Neural progenitor cell (in vitro differentiated cells): Measurements from ENCODE around the gene LRP1B. TPM values are rescaled to one million over a fixed set of nuclear protein-coding genes. Genes with fewer than 3 reads are reported as not detected.

Experiments used
- DNase-seq: peaks from one replicate; pipeline ENCODE4 v3.0.0-alpha.2; 2016; ENCODE audit warnings: low spot score
- H2AFZ ChIP-seq: fragments of 200-600 bp; sonication (generic); replicated peaks from 2 replicates; pipeline ENCODE4 v1.6.1; 2016; ENCODE audit warnings: antibody characterized with exemption
- H3F3A ChIP-seq: fragments of 200-600 bp; sonication (generic); 2 replicates; pipeline ENCODE4 v1.6.1; 2016; ENCODE audit warnings: antibody characterized with exemption, low read depth
- H3K27ac ChIP-seq: fragments of 200-600 bp; sonication (generic); 2 replicates; pipeline ENCODE4 v1.5.1; 2016; ENCODE audit warnings: mild to moderate bottlenecking
- H3K27me3 ChIP-seq: fragments of 200-600 bp; sonication (generic); 2 replicates; pipeline ENCODE4 v1.6.1; 2016; ENCODE audit warnings: mild to moderate bottlenecking, moderate library complexity
- H3K36me3 ChIP-seq: fragments of 200-600 bp; sonication (generic); 2 replicates; pipeline ENCODE4 v1.5.1; 2016
- H3K4me1 ChIP-seq: fragments of 200-600 bp; sonication (generic); 2 replicates; pipeline ENCODE4 v1.6.1; 2016; ENCODE audit warnings: mixed run types
- H3K4me2 ChIP-seq: fragments of 200-600 bp; sonication (generic); 2 replicates; pipeline ENCODE4 v1.6.1; 2016
- H3K4me3 ChIP-seq: fragments of 200-600 bp; sonication (generic); 2 replicates; pipeline ENCODE4 v1.5.1; 2016
- H3K79me2 ChIP-seq: fragments of 200-600 bp; sonication (generic); 2 replicates; pipeline ENCODE4 v1.6.1; 2016; ENCODE audit warnings: low read depth
- H3K9ac ChIP-seq: fragments of 200-600 bp; sonication (generic); 2 replicates; pipeline ENCODE4 v1.6.1; 2016
- H3K9me3 ChIP-seq: fragments of 200-600 bp; sonication (generic); 2 replicates; pipeline ENCODE4 v1.5.1; 2016; ENCODE audit warnings: low read depth
- H4K20me1 ChIP-seq: fragments of 200-600 bp; sonication (generic); 2 replicates; pipeline ENCODE4 v1.6.1; 2016; ENCODE audit warnings: low read depth
- H3K27ac Mint-ChIP-seq: 3 replicates; pipeline ENCODE4 v1.8.0; 2021; ENCODE audit warnings: mixed read lengths
- H3K27me3 Mint-ChIP-seq: 2 replicates; pipeline ENCODE4 v1.8.0; 2022; ENCODE audit warnings: low read depth, mild to moderate bottlenecking, inconsistent platforms, moderate library complexity, mixed read lengths; ENCODE audit not compliant: insufficient read depth
- H3K36me3 Mint-ChIP-seq: 3 replicates; pipeline ENCODE4 v1.8.0; 2021; ENCODE audit warnings: mixed read lengths
- H3K4me1 Mint-ChIP-seq: 3 replicates; pipeline ENCODE4 v1.8.0; 2021; ENCODE audit warnings: mixed read lengths
- H3K4me3 Mint-ChIP-seq: 3 replicates; pipeline ENCODE4 v1.8.0; 2021; ENCODE audit warnings: mild to moderate bottlenecking, moderate library complexity, mixed read lengths
- H3K9me3 Mint-ChIP-seq: 3 replicates; pipeline ENCODE4 v1.8.0; 2020; ENCODE audit warnings: mixed read lengths
- EZH2 ChIP-seq: fragments of 200-600 bp; sonication (generic); IDR thresholded peaks from 2 replicates; pipeline ENCODE4 v1.6.1; 2017; ENCODE audit warnings: antibody characterized with exemption, mild to moderate bottlenecking, moderate library complexity
- EZH2phosphoT487 ChIP-seq: fragments of 200-600 bp; sonication (generic); IDR thresholded peaks from 2 replicates; pipeline ENCODE4 v1.6.1; 2017; ENCODE audit warnings: antibody characterized with exemption
- total RNA-seq: library from RNA; depleted of rRNA; stranded (reverse); fragments of >200 nt; gene quantifications from 2 replicates; pipeline ENCODE4 v1.2.3, GENCODE V29; 2015; ENCODE audit warnings: low replicate concordance
- TF ChIP-seq, protein P1 (sequence below): fragments of 200-600 bp; sonication (generic); IDR thresholded peaks from 2 replicates; pipeline ENCODE4 v1.5.1; 2017; ENCODE audit warnings: antibody characterized with exemption, mild to moderate bottlenecking

Gene LRP1B
- total RNA-seq, 1 donor from 2014 or later = not detected

DNA sequence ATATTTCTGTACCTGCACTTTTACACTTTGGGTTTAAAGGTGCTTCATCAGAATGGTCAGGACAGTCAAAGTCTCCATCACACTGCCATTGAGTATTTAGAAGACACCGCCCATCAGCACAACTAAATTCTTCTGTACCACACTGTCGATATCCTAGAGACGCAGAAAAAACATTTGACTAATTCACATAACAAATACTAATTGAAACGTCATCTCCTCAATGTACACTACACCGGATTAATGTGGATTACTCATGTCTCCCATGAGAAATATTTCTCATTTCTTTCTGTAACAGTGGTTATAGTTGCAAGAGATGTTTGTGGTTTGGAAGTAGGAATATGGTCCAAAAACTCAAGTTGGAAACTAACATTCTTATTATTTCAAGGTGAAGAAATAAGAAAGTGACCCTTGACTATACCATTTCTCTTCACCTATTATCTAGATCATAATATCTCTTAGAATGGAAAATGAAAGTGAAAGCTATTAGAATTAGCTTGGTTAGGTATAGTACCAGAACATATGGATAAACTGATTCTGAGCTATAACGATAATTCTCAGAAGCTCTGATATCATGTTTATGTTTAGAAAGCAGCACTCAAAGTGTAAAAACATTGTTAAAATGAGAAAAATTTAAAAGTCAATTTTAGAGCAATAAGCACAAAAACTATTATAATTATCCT is 1627.7 kb downstream of the LRP1B start:
- TF ChIP-seq EZH2phosphoT487 (no peak), EZH2 (no peak)
- TF ChIP-seq, protein P1, sequence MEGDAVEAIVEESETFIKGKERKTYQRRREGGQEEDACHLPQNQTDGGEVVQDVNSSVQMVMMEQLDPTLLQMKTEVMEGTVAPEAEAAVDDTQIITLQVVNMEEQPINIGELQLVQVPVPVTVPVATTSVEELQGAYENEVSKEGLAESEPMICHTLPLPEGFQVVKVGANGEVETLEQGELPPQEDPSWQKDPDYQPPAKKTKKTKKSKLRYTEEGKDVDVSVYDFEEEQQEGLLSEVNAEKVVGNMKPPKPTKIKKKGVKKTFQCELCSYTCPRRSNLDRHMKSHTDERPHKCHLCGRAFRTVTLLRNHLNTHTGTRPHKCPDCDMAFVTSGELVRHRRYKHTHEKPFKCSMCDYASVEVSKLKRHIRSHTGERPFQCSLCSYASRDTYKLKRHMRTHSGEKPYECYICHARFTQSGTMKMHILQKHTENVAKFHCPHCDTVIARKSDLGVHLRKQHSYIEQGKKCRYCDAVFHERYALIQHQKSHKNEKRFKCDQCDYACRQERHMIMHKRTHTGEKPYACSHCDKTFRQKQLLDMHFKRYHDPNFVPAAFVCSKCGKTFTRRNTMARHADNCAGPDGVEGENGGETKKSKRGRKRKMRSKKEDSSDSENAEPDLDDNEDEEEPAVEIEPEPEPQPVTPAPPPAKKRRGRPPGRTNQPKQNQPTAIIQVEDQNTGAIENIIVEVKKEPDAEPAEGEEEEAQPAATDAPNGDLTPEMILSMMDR = no peak
- H3K4me2 ChIP-seq = no peak overlapping the region
- no peaks in the 10 kb centered on the region for H3K9me3 Mint-ChIP-seq
- H3F3A ChIP-seq = no peaks in the 10 kb centered on the region
- H3K36me3 ChIP-seq = no peaks in the 10 kb centered on the region
- H3K27me3 ChIP-seq = no peaks in the 10 kb centered on the region
- no peak overlapping the region for H3K9ac ChIP-seq
- no peaks in the 10 kb centered on the region for H3K79me2 ChIP-seq
- no peaks in the 10 kb centered on the region for H3K4me1 Mint-ChIP-seq
- DNase-seq = no peak
- no peak overlapping the region for H3K27ac Mint-ChIP-seq
- H2AFZ ChIP-seq = no peak overlapping the region
- no peaks in the 10 kb centered on the region for H3K36me3 Mint-ChIP-seq
- no peaks in the 10 kb centered on the region for H3K9me3 ChIP-seq
- H3K4me3 Mint-ChIP-seq = no peak overlapping the region
- no peaks in the 10 kb centered on the region for H4K20me1 ChIP-seq
- no peaks in the 10 kb centered on the region for H3K27me3 Mint-ChIP-seq
- no peak overlapping the region for H3K27ac ChIP-seq
- no peaks in the 10 kb centered on the region for H3K4me1 ChIP-seq
- H3K4me3 ChIP-seq = no peak overlapping the region

DNA sequence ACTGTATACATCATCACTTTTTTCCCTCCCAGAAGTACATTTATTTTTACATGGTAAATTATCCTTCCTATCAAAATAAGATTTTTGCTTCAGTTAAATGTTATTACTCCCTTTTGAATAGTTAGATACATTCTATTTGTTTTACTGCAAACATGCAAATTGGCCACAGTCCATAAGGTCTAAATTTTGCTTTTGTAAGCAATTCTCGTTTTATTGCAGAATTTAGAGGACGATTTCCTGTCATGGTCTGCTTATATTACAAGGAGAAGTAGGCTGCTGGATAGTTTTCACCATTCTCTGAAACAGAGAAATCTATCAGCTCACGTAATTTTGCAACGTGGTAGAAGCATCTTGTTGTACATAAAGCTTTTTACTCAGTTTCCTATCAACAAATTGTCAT is 1632.5 kb downstream of the LRP1B start:
- H3K27me3 ChIP-seq = no peaks in the 10 kb centered on the region
- Mint-ChIP-seq H3K27me3 (no peaks in the 10 kb centered on the region), H3K4me1 (no peaks in the 10 kb centered on the region), H3K27ac (no peak overlapping the region), H3K4me3 (no peak overlapping the region), H3K36me3 (no peaks in the 10 kb centered on the region), H3K9me3 (no peaks in the 10 kb centered on the region)
- H3K27ac ChIP-seq = no peak overlapping the region
- no peaks in the 10 kb centered on the region for H3K36me3 ChIP-seq
- H3K4me3 ChIP-seq = no peak overlapping the region
- no peak overlapping the region for H2AFZ ChIP-seq
- TF ChIP-seq EZH2phosphoT487 = no peak
- TF ChIP-seq, protein P1 = no peak
- H3K9me3 ChIP-seq = no peaks in the 10 kb centered on the region
- no peak overlapping the region for H3K9ac ChIP-seq
- H3K4me2 ChIP-seq = no peak overlapping the region
- H3K4me1 ChIP-seq = no peaks in the 10 kb centered on the region
- no peaks in the 10 kb centered on the region for H3K79me2 ChIP-seq
- DNase-seq = no peak
- no peaks in the 10 kb centered on the region for H4K20me1 ChIP-seq
- no peaks in the 10 kb centered on the region for H3F3A ChIP-seq

DNA sequence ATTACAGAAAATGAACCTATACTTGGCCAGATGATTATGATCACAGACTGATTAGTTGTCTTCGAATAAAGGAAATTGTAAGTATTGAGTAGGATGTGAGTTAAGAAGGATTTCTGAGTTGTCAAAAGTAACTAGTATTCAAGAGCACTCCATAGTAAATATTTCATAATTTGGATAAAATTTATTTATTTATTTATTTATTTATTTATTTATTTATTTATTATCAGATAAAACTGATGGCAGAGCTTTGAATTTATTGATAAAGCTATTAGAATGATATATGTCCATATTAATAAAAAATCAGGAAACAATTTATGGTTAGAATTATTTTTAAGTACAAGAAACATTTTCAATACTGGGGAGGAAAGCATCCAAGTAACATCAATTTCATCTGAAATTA is 1634.1 kb downstream of the LRP1B start:
- Mint-ChIP-seq H3K4me1 (no peaks in the 10 kb centered on the region), H3K36me3 (no peaks in the 10 kb centered on the region), H3K27me3 (no peaks in the 10 kb centered on the region), H3K4me3 (no peak overlapping the region), H3K9me3 (no peaks in the 10 kb centered on the region), H3K27ac (no peak overlapping the region)
- Histone ChIP-seq H3K4me2 (no peak overlapping the region), H3K4me3 (no peak overlapping the region), H3K36me3 (no peaks in the 10 kb centered on the region), H3K27ac (no peak overlapping the region), H3K9me3 (no peaks in the 10 kb centered on the region), H3K4me1 (no peaks in the 10 kb centered on the region), H3F3A (no peaks in the 10 kb centered on the region), H2AFZ (no peak overlapping the region), H4K20me1 (no peaks in the 10 kb centered on the region), H3K9ac (no peak overlapping the region), H3K79me2 (no peaks in the 10 kb centered on the region), H3K27me3 (no peaks in the 10 kb centered on the region)
- TF ChIP-seq, protein P1 = no peak
- no peak for TF ChIP-seq EZH2
- no peak for TF ChIP-seq EZH2phosphoT487
- DNase-seq = no peak
